ENCODE measurements around the gene LTBP2. TPM values are rescaled to one million over a fixed set of nuclear protein-coding genes. Genes with fewer than 3 reads are reported as not detected.

Gene LTBP2
- polyA plus RNA-seq, 1 donor from 2014 or later: 0.33 TPM

DNA sequence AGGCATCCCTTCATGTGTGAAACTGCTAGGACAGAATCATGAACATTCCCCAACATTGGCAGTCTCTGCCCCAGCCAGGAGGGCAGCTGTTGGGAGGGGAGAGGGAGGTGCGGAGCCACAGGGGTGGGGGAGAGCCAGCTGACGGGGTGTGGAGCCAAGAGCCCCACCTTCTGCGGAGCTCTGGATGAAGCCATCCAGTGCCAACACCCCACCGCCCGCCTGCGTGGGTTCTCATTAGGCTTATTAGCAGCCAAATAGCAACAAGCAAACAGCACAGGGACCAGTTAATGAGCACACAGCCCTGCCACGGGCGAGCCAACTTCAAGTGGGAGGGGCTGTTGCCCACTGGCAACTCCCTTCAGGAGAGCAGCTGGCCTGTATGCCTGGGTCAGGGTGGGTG lies 12.1 kb downstream of the LTBP2 start:
- no peaks in the 10 kb centered on the region for H4K20me1 ChIP-seq (ENCODE audit: insufficient read depth)
- TF ChIP-seq RAD21 (conservative IDR thresholded peaks at IDR 0.05) (no peak), EZH2 (IDR thresholded peaks at IDR 0.05; ENCODE audit: borderline replicate concordance, insufficient read depth, low read length, poor library complexity, severe bottlenecking) (no peak), MXI1 (conservative IDR thresholded peaks at IDR 0.05; ENCODE audit: poor library complexity, severe bottlenecking) (no peak), EP300 (conservative IDR thresholded peaks at IDR 0.05; ENCODE audit: poor library complexity, severe bottlenecking) (no peak), TAF1 (IDR thresholded peaks at IDR 0.05; ENCODE audit: low read depth) (no peak), POLR2AphosphoS5 (IDR thresholded peaks at IDR 0.05) (no peak), SMC3 (conservative IDR thresholded peaks at IDR 0.05; ENCODE audit: poor library complexity) (no peak)
- TF ChIP-seq, protein P1, sequence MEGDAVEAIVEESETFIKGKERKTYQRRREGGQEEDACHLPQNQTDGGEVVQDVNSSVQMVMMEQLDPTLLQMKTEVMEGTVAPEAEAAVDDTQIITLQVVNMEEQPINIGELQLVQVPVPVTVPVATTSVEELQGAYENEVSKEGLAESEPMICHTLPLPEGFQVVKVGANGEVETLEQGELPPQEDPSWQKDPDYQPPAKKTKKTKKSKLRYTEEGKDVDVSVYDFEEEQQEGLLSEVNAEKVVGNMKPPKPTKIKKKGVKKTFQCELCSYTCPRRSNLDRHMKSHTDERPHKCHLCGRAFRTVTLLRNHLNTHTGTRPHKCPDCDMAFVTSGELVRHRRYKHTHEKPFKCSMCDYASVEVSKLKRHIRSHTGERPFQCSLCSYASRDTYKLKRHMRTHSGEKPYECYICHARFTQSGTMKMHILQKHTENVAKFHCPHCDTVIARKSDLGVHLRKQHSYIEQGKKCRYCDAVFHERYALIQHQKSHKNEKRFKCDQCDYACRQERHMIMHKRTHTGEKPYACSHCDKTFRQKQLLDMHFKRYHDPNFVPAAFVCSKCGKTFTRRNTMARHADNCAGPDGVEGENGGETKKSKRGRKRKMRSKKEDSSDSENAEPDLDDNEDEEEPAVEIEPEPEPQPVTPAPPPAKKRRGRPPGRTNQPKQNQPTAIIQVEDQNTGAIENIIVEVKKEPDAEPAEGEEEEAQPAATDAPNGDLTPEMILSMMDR (IDR thresholded peaks at IDR 0.05; ENCODE audit: poor library complexity, severe bottlenecking): no peak
- TF ChIP-seq, protein P2, sequence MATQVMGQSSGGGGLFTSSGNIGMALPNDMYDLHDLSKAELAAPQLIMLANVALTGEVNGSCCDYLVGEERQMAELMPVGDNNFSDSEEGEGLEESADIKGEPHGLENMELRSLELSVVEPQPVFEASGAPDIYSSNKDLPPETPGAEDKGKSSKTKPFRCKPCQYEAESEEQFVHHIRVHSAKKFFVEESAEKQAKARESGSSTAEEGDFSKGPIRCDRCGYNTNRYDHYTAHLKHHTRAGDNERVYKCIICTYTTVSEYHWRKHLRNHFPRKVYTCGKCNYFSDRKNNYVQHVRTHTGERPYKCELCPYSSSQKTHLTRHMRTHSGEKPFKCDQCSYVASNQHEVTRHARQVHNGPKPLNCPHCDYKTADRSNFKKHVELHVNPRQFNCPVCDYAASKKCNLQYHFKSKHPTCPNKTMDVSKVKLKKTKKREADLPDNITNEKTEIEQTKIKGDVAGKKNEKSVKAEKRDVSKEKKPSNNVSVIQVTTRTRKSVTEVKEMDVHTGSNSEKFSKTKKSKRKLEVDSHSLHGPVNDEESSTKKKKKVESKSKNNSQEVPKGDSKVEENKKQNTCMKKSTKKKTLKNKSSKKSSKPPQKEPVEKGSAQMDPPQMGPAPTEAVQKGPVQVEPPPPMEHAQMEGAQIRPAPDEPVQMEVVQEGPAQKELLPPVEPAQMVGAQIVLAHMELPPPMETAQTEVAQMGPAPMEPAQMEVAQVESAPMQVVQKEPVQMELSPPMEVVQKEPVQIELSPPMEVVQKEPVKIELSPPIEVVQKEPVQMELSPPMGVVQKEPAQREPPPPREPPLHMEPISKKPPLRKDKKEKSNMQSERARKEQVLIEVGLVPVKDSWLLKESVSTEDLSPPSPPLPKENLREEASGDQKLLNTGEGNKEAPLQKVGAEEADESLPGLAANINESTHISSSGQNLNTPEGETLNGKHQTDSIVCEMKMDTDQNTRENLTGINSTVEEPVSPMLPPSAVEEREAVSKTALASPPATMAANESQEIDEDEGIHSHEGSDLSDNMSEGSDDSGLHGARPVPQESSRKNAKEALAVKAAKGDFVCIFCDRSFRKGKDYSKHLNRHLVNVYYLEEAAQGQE (IDR thresholded peaks at IDR 0.05; ENCODE audit: borderline replicate concordance): no peak
- no peaks in the 10 kb centered on the region for H3K27me3 ChIP-seq (ENCODE audit: insufficient read depth, low read depth, low read length)
- H3K79me2 ChIP-seq (replicated peaks; ENCODE audit: insufficient read depth, low read length): no peaks in the 10 kb centered on the region
- no peaks in the 10 kb centered on the region for H3F3A ChIP-seq (ENCODE audit: insufficient read depth, low read length, poor library complexity, severe bottlenecking)
- no peaks in the 10 kb centered on the region for H3K9me3 ChIP-seq (ENCODE audit: low read length)
- no peak overlapping the region for H2AFZ ChIP-seq (ENCODE audit: low read depth, low read length)
- no peak overlapping the region for H3K9ac ChIP-seq (ENCODE audit: low read length)
- H3K9me2 ChIP-seq (ENCODE audit: insufficient read depth, low read length): no peaks in the 10 kb centered on the region
- H3K27ac ChIP-seq (ENCODE audit: low read length): no peak overlapping the region
- no peak overlapping the region for H3K4me3 ChIP-seq (ENCODE audit: low read length)
- H3K36me3 ChIP-seq (ENCODE audit: insufficient read depth, low read length): no peaks in the 10 kb centered on the region
- H3K4me2 ChIP-seq (ENCODE audit: low read length): no peak overlapping the region

DNA sequence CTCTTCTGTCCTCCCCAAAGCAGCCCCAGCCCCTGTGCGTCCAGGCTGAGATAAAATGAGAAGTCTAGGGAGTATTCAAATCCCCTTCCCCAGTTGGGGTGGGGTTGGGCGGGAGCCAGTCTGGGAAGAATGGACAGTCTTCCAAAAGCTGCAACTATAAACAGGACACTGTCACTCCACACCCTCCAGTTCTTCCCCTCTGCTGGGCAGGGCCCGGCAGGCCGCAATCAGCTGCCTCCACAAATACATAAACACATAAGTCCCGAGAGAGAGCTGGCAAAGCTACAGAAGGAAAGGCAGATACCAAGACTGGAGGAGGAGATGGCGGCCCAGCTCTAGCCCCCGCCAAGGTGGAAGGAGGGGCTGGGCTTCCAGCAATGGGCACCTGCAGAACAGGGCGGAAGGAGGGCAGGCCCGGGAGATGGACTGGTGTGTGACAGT lies 12.7 kb downstream of the LTBP2 start:
- no peaks in the 10 kb centered on the region for H3K36me3 ChIP-seq (ENCODE audit: insufficient read depth, low read length)
- H3K9me3 ChIP-seq (ENCODE audit: low read length): no peaks in the 10 kb centered on the region
- no peak overlapping the region for H2AFZ ChIP-seq (ENCODE audit: low read depth, low read length)
- H3K9me2 ChIP-seq (ENCODE audit: insufficient read depth, low read length): no peaks in the 10 kb centered on the region
- no peaks in the 10 kb centered on the region for H3F3A ChIP-seq (ENCODE audit: insufficient read depth, low read length, poor library complexity, severe bottlenecking)
- H3K4me2 ChIP-seq (ENCODE audit: low read length): no peak overlapping the region
- no peak overlapping the region for H3K27ac ChIP-seq (ENCODE audit: low read length)
- no peak for TF ChIP-seq POLR2AphosphoS5 (IDR thresholded peaks at IDR 0.05)
- no peak for TF ChIP-seq TAF1 (IDR thresholded peaks at IDR 0.05; ENCODE audit: low read depth)
- TF ChIP-seq, protein P2 (IDR thresholded peaks at IDR 0.05; ENCODE audit: borderline replicate concordance): no peak
- TF ChIP-seq, protein P1 (IDR thresholded peaks at IDR 0.05; ENCODE audit: poor library complexity, severe bottlenecking): no peak
- TF ChIP-seq EP300 (conservative IDR thresholded peaks at IDR 0.05; ENCODE audit: poor library complexity, severe bottlenecking): no peak
- no peak for TF ChIP-seq EZH2 (IDR thresholded peaks at IDR 0.05; ENCODE audit: borderline replicate concordance, insufficient read depth, low read length, poor library complexity, severe bottlenecking)
- no peak for TF ChIP-seq MXI1 (conservative IDR thresholded peaks at IDR 0.05; ENCODE audit: poor library complexity, severe bottlenecking)
- TF ChIP-seq SMC3 (conservative IDR thresholded peaks at IDR 0.05; ENCODE audit: poor library complexity): no peak
- TF ChIP-seq RAD21 (conservative IDR thresholded peaks at IDR 0.05): no peak
- H3K79me2 ChIP-seq (replicated peaks; ENCODE audit: insufficient read depth, low read length): no peaks in the 10 kb centered on the region
- H3K9ac ChIP-seq (ENCODE audit: low read length): no peak overlapping the region
- no peaks in the 10 kb centered on the region for H3K27me3 ChIP-seq (ENCODE audit: insufficient read depth, low read depth, low read length)
- no peak overlapping the region for H3K4me3 ChIP-seq (ENCODE audit: low read length)
- no peaks in the 10 kb centered on the region for H4K20me1 ChIP-seq (ENCODE audit: insufficient read depth)

All from neural cell (in vitro differentiated cells).